ENCODE results near the gene MACROD2. TPM values are rescaled to one million over a fixed set of nuclear protein-coding genes. Genes with fewer than 3 reads are reported as not detected.

The MACROD2 gene
- total RNA-seq, 1 donor from 2014 or later: 1.6 TPM

- no peaks in the 10 kb centered on the region for H3K27me3 ChIP-seq (ENCODE audit: control insufficient read depth, insufficient read depth, low read length)
- no peak overlapping the region for H3K4me3 ChIP-seq (ENCODE audit: low read depth, low read length)
- FAIRE-seq: no peak
- no peak for DNase-seq (ENCODE audit: low read depth)
- no peak for TF ChIP-seq CTCF (IDR thresholded peaks at IDR 0.05; ENCODE audit: insufficient read depth, low read length, severe bottlenecking)
- H3K36me3 ChIP-seq (ENCODE audit: control insufficient read depth, insufficient read depth, low read length): no peaks in the 10 kb centered on the region
Observed at GRCh38 chr20:15235471-15236198, 1240.3 kb downstream of the MACROD2 start.

- Histone ChIP-seq H3K27me3 (ENCODE audit: control insufficient read depth, insufficient read depth, low read length) (no peaks in the 10 kb centered on the region), H3K36me3 (ENCODE audit: control insufficient read depth, insufficient read depth, low read length) (no peaks in the 10 kb centered on the region), H3K4me3 (ENCODE audit: low read depth, low read length) (no peak overlapping the region)
- TF ChIP-seq CTCF (IDR thresholded peaks at IDR 0.05; ENCODE audit: insufficient read depth, low read length, severe bottlenecking): peak; percentile 74
- DNase-seq (ENCODE audit: low read depth) (peak; percentile 73), FAIRE-seq (peak; percentile 52)
Observed at GRCh38 chr20:15236812-15237211, 1241.5 kb downstream of the MACROD2 start.

- DNase-seq (ENCODE audit: low read depth) (peak; percentile 45), FAIRE-seq (peak; percentile 60)
- no peak for TF ChIP-seq CTCF (IDR thresholded peaks at IDR 0.05; ENCODE audit: insufficient read depth, low read length, severe bottlenecking)
- no peaks in the 10 kb centered on the region for H3K36me3 ChIP-seq (ENCODE audit: control insufficient read depth, insufficient read depth, low read length)
- H3K27me3 ChIP-seq (ENCODE audit: control insufficient read depth, insufficient read depth, low read length): no peaks in the 10 kb centered on the region
- H3K4me3 ChIP-seq (ENCODE audit: low read depth, low read length): no peak overlapping the region
Observed at GRCh38 chr20:15239542-15240206, 1244.4 kb downstream of the MACROD2 start.

- Histone ChIP-seq H3K36me3 (ENCODE audit: control insufficient read depth, insufficient read depth, low read length) (no peaks in the 10 kb centered on the region), H3K4me3 (ENCODE audit: low read depth, low read length) (no peak overlapping the region), H3K27me3 (ENCODE audit: control insufficient read depth, insufficient read depth, low read length) (no peaks in the 10 kb centered on the region)
- DNase-seq (ENCODE audit: low read depth): no peak
- no peak for TF ChIP-seq CTCF (IDR thresholded peaks at IDR 0.05; ENCODE audit: insufficient read depth, low read length, severe bottlenecking)
- FAIRE-seq: no peak
Observed at GRCh38 chr20:15240801-15241200, 1245.5 kb downstream of the MACROD2 start.

- DNase-seq (ENCODE audit: low read depth) (no peak), FAIRE-seq (no peak)
- H3K27me3 ChIP-seq (ENCODE audit: control insufficient read depth, insufficient read depth, low read length): no peaks in the 10 kb centered on the region
- H3K4me3 ChIP-seq (ENCODE audit: low read depth, low read length): no peak overlapping the region
- no peak for TF ChIP-seq CTCF (IDR thresholded peaks at IDR 0.05; ENCODE audit: insufficient read depth, low read length, severe bottlenecking)
- H3K36me3 ChIP-seq (ENCODE audit: control insufficient read depth, insufficient read depth, low read length): no peaks in the 10 kb centered on the region
Observed at GRCh38 chr20:15241681-15242080, 1246.4 kb downstream of the MACROD2 start.

All from bronchial epithelial cell (primary cell).